Endothelial cell of umbilical vein (primary cell): ENCODE measurements around the gene LMO1. TPM values are rescaled to one million over a fixed set of nuclear protein-coding genes. Genes with fewer than 3 reads are reported as not detected.

Experiments used
- BruUV-seq: library from RNA; stranded (reverse); fragments of 400-500 nt; replicated peaks from 2 replicates; lab custom pipeline; 2021; lab: Mats Ljungman, UMichigan
- CTCF ChIA-PET: fragments of 300-600, 350-600 bp; sonication (Branson Sonifier 250); formaldehyde crosslinking; loops from one replicate; lab custom pipeline; 2021; ENCODE audit warnings: antibody characterized with exemption, inconsistent platforms; lab: Charles Lee
- POLR2A ChIA-PET: fragments of 300-600, 350-600 bp; sonication (Branson Sonifier 250); formaldehyde crosslinking; loops from one replicate; lab custom pipeline; 2021; ENCODE audit warnings: antibody characterized with exemption, inconsistent platforms; lab: Charles Lee
- DNase-seq: peaks from one replicate; pipeline ENCODE4 v3.0.0-alpha.2; 2011; ENCODE audit warnings: low read depth, low spot score
- FAIRE-seq: peaks from 2 replicates; lab custom pipeline; 2011; peaks lifted over from hg19 to GRCh38; lab: Jason Lieb, UNC
- H2AFZ ChIP-seq: 2 replicates; pipeline ENCODE4 v1.6.0; 2012; ENCODE audit warnings: low read depth, low read length, control low read depth, inconsistent platforms
- H3K27ac ChIP-seq: 2 replicates; pipeline ENCODE4 v1.5.1; 2011; ENCODE audit warnings: low read depth, mild to moderate bottlenecking, control low read depth, low read length, moderate library complexity; ENCODE audit not compliant: insufficient read depth
- H3K27me3 ChIP-seq, 2 experiments: 2 replicates each; pipeline versions ENCODE4 v1.6.0 to v1.6.1; 2011; ENCODE audit warnings: low read length in 2 of 2, mixed read lengths in 1 of 2; ENCODE audit not compliant: control insufficient read depth in 2 of 2, insufficient read depth in 2 of 2
- H3K36me3 ChIP-seq, 2 experiments: 2 replicates in 1 of 2; 3 replicates in 1 of 2; pipeline ENCODE4 v1.5.1; 2011; ENCODE audit warnings: low read length in 2 of 2, mild to moderate bottlenecking in 1 of 2, moderate library complexity in 1 of 2; ENCODE audit not compliant: control insufficient read depth in 2 of 2, insufficient read depth in 2 of 2; ENCODE audit errors: extremely low read depth in 1 of 2
- H3K4me1 ChIP-seq: 3 replicates; pipeline ENCODE4 v1.5.1; 2011; ENCODE audit warnings: mild to moderate bottlenecking, low read length; ENCODE audit not compliant: control insufficient read depth, insufficient read depth; ENCODE audit errors: extremely low read depth
- H3K4me2 ChIP-seq: 2 replicates; pipeline ENCODE4 v1.6.1; 2011; ENCODE audit warnings: low read length, control low read depth, mixed read lengths; ENCODE audit not compliant: insufficient read depth
- H3K4me3 ChIP-seq, 3 experiments: fragments of 200-600 bp in 1 of 3; sonication (generic), shearing (Covaris generic) in 1 of 3; replicated peaks in 1 of 3; 2 replicates each; pipeline ENCODE4 v1.5.1; 2011 to 2016; ENCODE audit warnings: control low read depth in 3 of 3, low read length in 3 of 3, mild to moderate bottlenecking in 2 of 3, inconsistent platforms in 1 of 3, low read depth in 1 of 3, moderate library complexity in 1 of 3; ENCODE audit not compliant: insufficient read depth in 1 of 3
- H3K79me2 ChIP-seq: 2 replicates; pipeline ENCODE4 v1.6.0; 2012; ENCODE audit warnings: low read length, inconsistent platforms; ENCODE audit not compliant: control insufficient read depth, insufficient read depth
- H3K9ac ChIP-seq: replicated peaks from 2 replicates; pipeline ENCODE3; 2011; ENCODE audit warnings: low read length, control low read depth; ENCODE audit not compliant: insufficient read depth; ENCODE audit errors: extremely low read depth
- H3K9me1 ChIP-seq: replicated peaks from 3 replicates; pipeline ENCODE4 v1.6.0; 2011; ENCODE audit warnings: mild to moderate bottlenecking, low read length; ENCODE audit not compliant: control insufficient read depth, insufficient read depth; ENCODE audit errors: extremely low read depth
- H3K9me3 ChIP-seq: replicated peaks from 2 replicates; pipeline ENCODE4 v1.5.1; 2012; ENCODE audit warnings: low read length, inconsistent platforms; ENCODE audit not compliant: control insufficient read depth, insufficient read depth
- H4K20me1 ChIP-seq: replicated peaks from 2 replicates; pipeline ENCODE3; 2011; ENCODE audit warnings: mild to moderate bottlenecking, low read length; ENCODE audit not compliant: control insufficient read depth, insufficient read depth; ENCODE audit errors: extremely low read depth
- CTCF ChIP-seq, 2 donors: IDR thresholded peaks; 1 replicate in 1 of 2; 2 replicates in 1 of 2; pipeline ENCODE4 v1.5.1; 2011; ENCODE audit warnings: low read length in 2 of 2, mild to moderate bottlenecking in 2 of 2, moderate library complexity in 2 of 2, control low read depth in 1 of 2, inconsistent platforms in 1 of 2, low read depth in 1 of 2; ENCODE audit not compliant: insufficient read depth in 1 of 2; ENCODE audit errors: extremely low read depth in 1 of 2
- EZH2 ChIP-seq: IDR thresholded peaks from 2 replicates; pipeline ENCODE4 v1.6.1; 2012; ENCODE audit warnings: borderline replicate concordance, low read depth, mild to moderate bottlenecking, moderate library complexity, low read length, inconsistent platforms; ENCODE audit not compliant: severe bottlenecking
- FOS ChIP-seq: IDR thresholded peaks from 2 replicates; pipeline ENCODE4 v1.6.1; 2011; ENCODE audit warnings: mild to moderate bottlenecking, low read length, moderate library complexity, borderline replicate concordance; ENCODE audit not compliant: insufficient read depth
- GATA2 ChIP-seq: IDR thresholded peaks from 2 replicates; pipeline ENCODE4 v1.7.0; 2011; ENCODE audit warnings: low read depth, mild to moderate bottlenecking, moderate library complexity, mixed read lengths, low read length; ENCODE audit not compliant: insufficient read length, insufficient read depth
- JUN ChIP-seq: IDR thresholded peaks from 2 replicates; pipeline ENCODE4 v1.6.1; 2011; ENCODE audit warnings: borderline replicate concordance, low read depth; ENCODE audit not compliant: insufficient read length, insufficient read depth
- MYC ChIP-seq: IDR thresholded peaks from one replicate; pipeline ENCODE4 v1.6.1; 2011; ENCODE audit warnings: mild to moderate bottlenecking, low read depth, low read length
- POLR2A ChIP-seq: IDR thresholded peaks from 2 replicates; pipeline ENCODE4 v1.6.1; 2012; ENCODE audit warnings: low read depth, mild to moderate bottlenecking, control low read depth, low read length
- POLR2AphosphoS5 ChIP-seq: IDR thresholded peaks from 2 replicates; pipeline ENCODE4 v1.6.1; 2012; ENCODE audit warnings: low read depth, mild to moderate bottlenecking, control low read depth, low read length, moderate library complexity; ENCODE audit not compliant: insufficient read depth
- dilution Hi-C: fragments of 300-500 bp; cut with MboI; formaldehyde crosslinking; loops from one replicate; pipeline ENCODE4 v1.15.0; 2019; ENCODE audit warnings: low sequenced_read_pairs; ENCODE audit not compliant: extremely low pct_ligation_motif_present
- intact Hi-C: fragments of 100-400 bp; cut with micrococcal nuclease; formaldehyde crosslinking; loops from one replicate; pipeline ENCODE4 v1.10.0; 2022
- polyA plus RNA-seq, 4 experiments: library from polyadenylated mRNA; depleted of rRNA in 3 of 4; stranded (reverse) in 3 of 4; unstranded in 1 of 4; fragments of >200 nt; gene quantifications; 2 replicates each; pipeline versions ENCODE4 v1.2.1 to v1.2.3, GENCODE V29; 2011 to 2012; ENCODE audit warnings: missing spikeins in 1 of 4
- total RNA-seq: library from RNA; stranded (reverse); gene quantifications from 2 replicates; pipeline ENCODE4 v1.2.3, GENCODE V29; 2021
- TF ChIP-seq, protein P1 (sequence below): IDR thresholded peaks from 2 replicates; pipeline ENCODE4 v1.6.1; 2011; ENCODE audit not compliant: insufficient read depth, insufficient read length

Gene LMO1
- total and polyA plus RNA-seq, 2 donors (not counting 3 experiments of a cell fraction or from before 2014, with no cell fraction given), result not detected

DNA sequence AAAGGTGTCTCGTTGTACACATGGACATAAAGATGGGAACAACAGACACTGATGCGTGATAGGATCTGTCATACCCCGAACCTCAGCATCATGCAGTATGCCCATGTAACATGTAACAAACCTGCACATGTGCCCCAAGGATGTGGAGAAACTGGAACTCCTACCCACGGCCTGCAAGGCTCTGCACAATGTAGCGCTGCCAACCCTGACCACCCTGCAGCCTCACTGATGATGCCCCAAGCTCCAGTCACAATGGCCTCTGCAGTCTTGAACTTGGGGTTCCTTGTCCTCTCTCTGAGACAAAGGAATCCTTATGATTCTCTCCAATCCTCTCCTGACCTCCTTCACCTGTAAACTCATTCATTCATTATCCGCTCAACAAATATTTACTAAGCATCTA lies 14.2 kb downstream of the LMO1 start:
- peaks cover 6% of the 10 kb centered on the region for H3K4me1 ChIP-seq
- no peak for TF ChIP-seq JUN
- no peak for TF ChIP-seq EZH2
- no peak for TF ChIP-seq POLR2A
- no peak for TF ChIP-seq POLR2AphosphoS5
- TF ChIP-seq, protein P1, sequence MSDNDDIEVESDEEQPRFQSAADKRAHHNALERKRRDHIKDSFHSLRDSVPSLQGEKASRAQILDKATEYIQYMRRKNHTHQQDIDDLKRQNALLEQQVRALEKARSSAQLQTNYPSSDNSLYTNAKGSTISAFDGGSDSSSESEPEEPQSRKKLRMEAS, result no peak
- no peak for TF ChIP-seq GATA2
- no peak for TF ChIP-seq FOS
- TF ChIP-seq MYC, result no peak
- no peak for TF ChIP-seq CTCF (IDR thresholded peaks at IDR 0.05; ENCODE audit: extremely low read depth in 1 of 2, insufficient read depth in 1 of 2, low read depth in 1 of 2, low read length in 2 of 2)
- intact Hi-C loops, result no loop called here
- H3K36me3 ChIP-seq, result no peaks in the 10 kb centered on the region
- no peak overlapping the region for H3K4me2 ChIP-seq
- DNase-seq (no peak), FAIRE-seq (no peak)
- dilution Hi-C loops, result no loop called here
- H3K9ac ChIP-seq, result no peak overlapping the region
- H3K27me3 ChIP-seq, result peaks cover 3% of the 10 kb centered on the region in 2 experiments
- H3K79me2 ChIP-seq, result no peaks in the 10 kb centered on the region
- no peaks in the 10 kb centered on the region for H4K20me1 ChIP-seq
- no peak overlapping the region for H3K4me3 ChIP-seq
- no peak overlapping the region for H3K27ac ChIP-seq
- no peaks in the 10 kb centered on the region for H3K9me3 ChIP-seq
- H3K9me1 ChIP-seq, result no peaks in the 10 kb centered on the region
- POLR2A ChIA-PET, result no interaction called here
- H2AFZ ChIP-seq, result no peak overlapping the region
- no TSS peak for BruUV-seq
- CTCF ChIA-PET, result interaction anchor here (1.1 to 4.9 kb wide), 3 partner anchors 12 to 318 kb away, joined by 3 to 46 read pairs (median 23); partner anchors contain the start of gene LMO1
